ENCODE measurements around the gene NOPCHAP1. TPM values are rescaled to one million over a fixed set of nuclear protein-coding genes. Genes with fewer than 3 reads are reported as not detected.
"Not testable (repeated sequence)": the region's sequence is repeated elsewhere in the genome, so short reads cannot be mapped to it uniquely, and the experiment has no call there.

Gene NOPCHAP1
- total RNA-seq, 3 donors from 2014 or later = 10.4 to 12.8 (median 11.3) TPM

GRCh38 chr12:104944252-104944651 lies 41.9 kb upstream of the NOPCHAP1 start:
- H3K4me3 ChIP-seq = no peak overlapping the region
- peak; percentile 71 for ATAC-seq
- no peaks in the 10 kb centered on the region for H3K36me3 ChIP-seq (ENCODE audit: low read depth)
- no peak for DNase-seq
- no peak for TF ChIP-seq CTCF (IDR thresholded peaks at IDR 0.05)
- no peaks in the 10 kb centered on the region for H3K9me3 ChIP-seq
- intact Hi-C loops (cut with DNase I, micrococcal nuclease) = no loop called here
- H3K4me1 ChIP-seq (ENCODE audit: low read depth) = peaks cover 4% of the 10 kb centered on the region

- ATAC-seq; H3K4me3 ChIP-seq; H3K9me3 ChIP-seq; intact Hi-C loops (cut with DNase I, micrococcal nuclease); DNase-seq; H3K36me3 ChIP-seq (ENCODE audit: low read depth): not testable (repeated sequence)
- peaks cover 13% of the 10 kb centered on the region for H3K4me1 ChIP-seq (ENCODE audit: low read depth)
These were observed 37.4 kb upstream of the NOPCHAP1 start for GRCh38 chr12:104948716-104949115.

- no peak for DNase-seq
- H3K4me3 ChIP-seq = no peak overlapping the region
- no peaks in the 10 kb centered on the region for H3K36me3 ChIP-seq (ENCODE audit: low read depth)
- intact Hi-C loops (cut with DNase I, micrococcal nuclease) = no loop called here
- TF ChIP-seq CTCF (IDR thresholded peaks at IDR 0.05) = no peak
- ATAC-seq = peak; percentile 61
- H3K9me3 ChIP-seq = no peaks in the 10 kb centered on the region
- H3K4me1 ChIP-seq (ENCODE audit: low read depth) = peaks cover 15% of the 10 kb centered on the region
These were observed 34.2 kb upstream of the NOPCHAP1 start for GRCh38 chr12:104951759-104952509.

- DNase-seq = no peak
- no peaks in the 10 kb centered on the region for H3K9me3 ChIP-seq
- no peaks in the 10 kb centered on the region for H3K36me3 ChIP-seq (ENCODE audit: low read depth)
- TF ChIP-seq CTCF (IDR thresholded peaks at IDR 0.05) = no peak
- peaks cover 19% of the 10 kb centered on the region for H3K4me1 ChIP-seq (ENCODE audit: low read depth)
- intact Hi-C loops (cut with DNase I, micrococcal nuclease) = no loop called here
- H3K4me3 ChIP-seq = no peak overlapping the region
- peak; percentile 19 for ATAC-seq
These were observed 33.3 kb upstream of the NOPCHAP1 start for GRCh38 chr12:104952816-104953215.

GRCh38 chr12:104953323-104953722 lies 32.8 kb upstream of the NOPCHAP1 start:
- Histone ChIP-seq H3K36me3 (ENCODE audit: low read depth) (no peaks in the 10 kb centered on the region), H3K4me1 (ENCODE audit: low read depth) (peaks cover 19% of the 10 kb centered on the region), H3K9me3 (no peaks in the 10 kb centered on the region), H3K4me3 (no peak overlapping the region)
- DNase-seq (peak in 2 of 3 donors; percentile 41 to 74), ATAC-seq (peak; percentile 81)
- intact Hi-C loops (cut with DNase I, micrococcal nuclease) = no loop called here
- TF ChIP-seq CTCF (IDR thresholded peaks at IDR 0.05) = no peak

- TF ChIP-seq CTCF (IDR thresholded peaks at IDR 0.05) = no peak
- Histone ChIP-seq H3K36me3 (ENCODE audit: low read depth) (no peaks in the 10 kb centered on the region), H3K4me1 (ENCODE audit: low read depth) (peaks cover 30% of the 10 kb centered on the region), H3K9me3 (no peaks in the 10 kb centered on the region), H3K4me3 (no peak overlapping the region)
- DNase-seq (no peak), ATAC-seq (no peak)
- intact Hi-C loops (cut with DNase I, micrococcal nuclease) = no loop called here
These were observed 30.4 kb upstream of the NOPCHAP1 start for GRCh38 chr12:104955703-104956102.

Data from mucosa of descending colon (tissue), 3 donors.